Measurements from ENCODE around the gene ZDHHC13. TPM values are rescaled to one million over a fixed set of nuclear protein-coding genes. Genes with fewer than 3 reads are reported as not detected.

The ZDHHC13 gene
- total RNA-seq, 1 experiment from 2014 or later, result 22.4 TPM

GRCh38 chr11:19176629-19177186, 59.7 kb downstream of the ZDHHC13 start:
- TF ChIP-seq, protein P1, sequence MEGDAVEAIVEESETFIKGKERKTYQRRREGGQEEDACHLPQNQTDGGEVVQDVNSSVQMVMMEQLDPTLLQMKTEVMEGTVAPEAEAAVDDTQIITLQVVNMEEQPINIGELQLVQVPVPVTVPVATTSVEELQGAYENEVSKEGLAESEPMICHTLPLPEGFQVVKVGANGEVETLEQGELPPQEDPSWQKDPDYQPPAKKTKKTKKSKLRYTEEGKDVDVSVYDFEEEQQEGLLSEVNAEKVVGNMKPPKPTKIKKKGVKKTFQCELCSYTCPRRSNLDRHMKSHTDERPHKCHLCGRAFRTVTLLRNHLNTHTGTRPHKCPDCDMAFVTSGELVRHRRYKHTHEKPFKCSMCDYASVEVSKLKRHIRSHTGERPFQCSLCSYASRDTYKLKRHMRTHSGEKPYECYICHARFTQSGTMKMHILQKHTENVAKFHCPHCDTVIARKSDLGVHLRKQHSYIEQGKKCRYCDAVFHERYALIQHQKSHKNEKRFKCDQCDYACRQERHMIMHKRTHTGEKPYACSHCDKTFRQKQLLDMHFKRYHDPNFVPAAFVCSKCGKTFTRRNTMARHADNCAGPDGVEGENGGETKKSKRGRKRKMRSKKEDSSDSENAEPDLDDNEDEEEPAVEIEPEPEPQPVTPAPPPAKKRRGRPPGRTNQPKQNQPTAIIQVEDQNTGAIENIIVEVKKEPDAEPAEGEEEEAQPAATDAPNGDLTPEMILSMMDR (IDR thresholded peaks at IDR 0.05; ENCODE audit: unreplicated experiment), result no peak
- intact Hi-C loops (cut with micrococcal nuclease; ENCODE audit: unreplicated experiment), result no loop called here
- DNase-seq, result no peak
- CTCF ChIA-PET, result no interaction called here
- Mint-ChIP-seq H3K4me1 (ENCODE audit: low read depth, unreplicated experiment) (no peaks in the 10 kb centered on the region), H3K4me3 (ENCODE audit: low read depth, unreplicated experiment) (no peak overlapping the region), H3K27me3 (ENCODE audit: unreplicated experiment) (no peaks in the 10 kb centered on the region), H3K9me3 (ENCODE audit: low read depth, unreplicated experiment) (no peaks in the 10 kb centered on the region), H3K36me3 (ENCODE audit: insufficient read depth, unreplicated experiment) (peaks cover 8% of the 10 kb centered on the region), H3K27ac (ENCODE audit: unreplicated experiment) (no peak overlapping the region)
- no TSS peak for BruUV-seq (replicated peaks)

DNA sequence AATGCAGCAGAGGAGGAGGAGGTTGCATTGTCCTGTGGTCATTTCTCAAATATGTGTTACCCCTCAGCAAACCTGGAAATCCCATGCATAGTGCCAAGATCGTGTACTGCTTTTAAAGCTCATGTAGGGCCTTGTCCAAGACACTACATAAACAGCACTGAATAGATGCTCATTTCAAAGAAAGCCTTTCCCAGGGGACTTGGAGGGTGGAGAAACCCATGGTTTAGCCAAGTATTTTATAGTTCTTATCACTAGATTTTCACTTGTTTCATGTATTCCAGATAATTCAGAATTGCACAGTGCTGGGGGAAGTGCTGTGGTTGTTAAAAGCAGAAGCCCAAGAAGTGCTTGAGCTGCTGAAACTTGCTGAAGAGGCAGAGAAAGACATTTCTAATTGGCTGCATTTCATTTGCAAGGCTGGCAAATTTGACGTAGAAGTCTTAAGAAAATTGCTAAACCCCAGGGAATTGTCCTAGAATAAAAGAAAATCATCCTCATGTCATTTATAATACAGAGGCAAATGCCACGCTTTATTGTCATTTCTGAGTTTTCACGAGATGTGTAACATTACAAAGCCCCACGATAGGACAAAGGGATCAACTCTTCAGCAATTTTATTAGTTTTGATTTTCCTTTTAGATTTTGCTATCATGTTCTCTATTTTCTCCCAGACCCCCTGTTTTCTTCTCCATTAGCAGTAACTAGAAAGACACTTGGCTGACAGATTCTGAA, 64.7 kb downstream of the ZDHHC13 start:
- intact Hi-C loops (cut with micrococcal nuclease; ENCODE audit: unreplicated experiment), result no loop called here
- Mint-ChIP-seq H3K4me1 (ENCODE audit: low read depth, unreplicated experiment) (no peaks in the 10 kb centered on the region), H3K36me3 (ENCODE audit: insufficient read depth, unreplicated experiment) (no peaks in the 10 kb centered on the region), H3K27me3 (ENCODE audit: unreplicated experiment) (no peaks in the 10 kb centered on the region), H3K9me3 (ENCODE audit: low read depth, unreplicated experiment) (no peaks in the 10 kb centered on the region), H3K27ac (ENCODE audit: unreplicated experiment) (no peak overlapping the region), H3K4me3 (ENCODE audit: low read depth, unreplicated experiment) (no peak overlapping the region)
- CTCF ChIA-PET, result no interaction called here
- no peak for DNase-seq
- TF ChIP-seq, protein P1 (IDR thresholded peaks at IDR 0.05; ENCODE audit: unreplicated experiment), result no peak
- BruUV-seq (replicated peaks), result no TSS peak

DNA sequence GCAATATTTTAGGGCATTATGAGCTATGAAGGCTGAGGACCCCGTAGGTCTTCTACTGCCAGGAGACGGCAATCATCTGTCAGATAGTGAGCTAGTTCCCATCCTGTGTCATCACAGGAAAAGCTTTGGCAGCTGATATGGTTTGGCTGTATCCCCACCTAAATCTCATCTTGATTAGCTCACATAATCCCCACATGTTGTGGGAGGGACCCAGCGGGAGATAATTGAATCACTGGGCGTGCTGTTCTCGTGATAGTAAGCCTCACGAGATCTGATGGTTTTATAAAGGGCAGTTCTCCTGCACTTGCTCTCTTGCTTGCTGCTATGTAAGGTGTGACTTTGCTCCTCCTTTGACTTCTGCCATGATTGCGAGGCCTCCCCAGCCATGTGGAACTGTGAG, 66.7 kb downstream of the ZDHHC13 start:
- BruUV-seq (replicated peaks), result no TSS peak
- no peaks in the 10 kb centered on the region for H3K4me1 Mint-ChIP-seq (ENCODE audit: low read depth, unreplicated experiment)
- CTCF ChIA-PET, result no interaction called here
- H3K36me3 Mint-ChIP-seq (ENCODE audit: insufficient read depth, unreplicated experiment), result no peaks in the 10 kb centered on the region
- intact Hi-C loops (cut with micrococcal nuclease; ENCODE audit: unreplicated experiment), result no loop called here
- DNase-seq, result no peak
- H3K4me3 Mint-ChIP-seq (ENCODE audit: low read depth, unreplicated experiment), result no peak overlapping the region
- TF ChIP-seq, protein P1 (IDR thresholded peaks at IDR 0.05; ENCODE audit: unreplicated experiment), result no peak
- H3K27ac Mint-ChIP-seq (ENCODE audit: unreplicated experiment), result no peak overlapping the region
- H3K9me3 Mint-ChIP-seq (ENCODE audit: low read depth, unreplicated experiment), result no peaks in the 10 kb centered on the region
- no peaks in the 10 kb centered on the region for H3K27me3 Mint-ChIP-seq (ENCODE audit: unreplicated experiment)

DNA sequence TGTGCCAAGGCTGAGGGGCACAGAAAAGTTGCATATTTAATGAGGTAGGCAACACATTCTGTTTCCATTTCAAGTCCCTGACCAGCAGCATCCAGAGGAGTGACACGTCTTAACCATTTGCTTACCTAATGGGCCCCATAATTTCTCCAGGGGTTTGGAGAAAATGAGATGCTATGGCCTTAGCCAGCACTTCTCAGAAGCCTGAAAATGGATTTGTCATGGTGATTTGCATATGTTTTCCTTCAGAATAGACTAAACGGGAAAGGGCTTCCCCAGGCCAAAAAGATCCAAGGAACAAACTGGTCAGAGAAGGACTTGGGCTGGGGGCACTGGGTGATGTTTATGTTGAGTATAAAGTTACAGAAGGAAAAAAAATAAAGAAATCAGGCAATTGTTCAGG, 68.1 kb downstream of the ZDHHC13 start:
- BruUV-seq (replicated peaks), result no TSS peak
- Mint-ChIP-seq H3K4me3 (ENCODE audit: low read depth, unreplicated experiment) (no peak overlapping the region), H3K27ac (ENCODE audit: unreplicated experiment) (no peak overlapping the region), H3K9me3 (ENCODE audit: low read depth, unreplicated experiment) (no peaks in the 10 kb centered on the region), H3K27me3 (ENCODE audit: unreplicated experiment) (no peaks in the 10 kb centered on the region), H3K36me3 (ENCODE audit: insufficient read depth, unreplicated experiment) (no peaks in the 10 kb centered on the region), H3K4me1 (ENCODE audit: low read depth, unreplicated experiment) (no peaks in the 10 kb centered on the region)
- TF ChIP-seq, protein P1 (IDR thresholded peaks at IDR 0.05; ENCODE audit: unreplicated experiment), result no peak
- no peak for DNase-seq
- CTCF ChIA-PET, result no interaction called here
- intact Hi-C loops (cut with micrococcal nuclease; ENCODE audit: unreplicated experiment), result no loop called here
